Measurements from ENCODE around the gene DHH. TPM values are rescaled to one million over a fixed set of nuclear protein-coding genes. Genes with fewer than 3 reads are reported as not detected.

Gene DHH
- total and polyA plus RNA-seq, 9 of the 15 experiments (the other 6 are each of a cell fraction or from before 2014, with no cell fraction given) = 0.07 to 2.6 (median 0.54) TPM

DNA sequence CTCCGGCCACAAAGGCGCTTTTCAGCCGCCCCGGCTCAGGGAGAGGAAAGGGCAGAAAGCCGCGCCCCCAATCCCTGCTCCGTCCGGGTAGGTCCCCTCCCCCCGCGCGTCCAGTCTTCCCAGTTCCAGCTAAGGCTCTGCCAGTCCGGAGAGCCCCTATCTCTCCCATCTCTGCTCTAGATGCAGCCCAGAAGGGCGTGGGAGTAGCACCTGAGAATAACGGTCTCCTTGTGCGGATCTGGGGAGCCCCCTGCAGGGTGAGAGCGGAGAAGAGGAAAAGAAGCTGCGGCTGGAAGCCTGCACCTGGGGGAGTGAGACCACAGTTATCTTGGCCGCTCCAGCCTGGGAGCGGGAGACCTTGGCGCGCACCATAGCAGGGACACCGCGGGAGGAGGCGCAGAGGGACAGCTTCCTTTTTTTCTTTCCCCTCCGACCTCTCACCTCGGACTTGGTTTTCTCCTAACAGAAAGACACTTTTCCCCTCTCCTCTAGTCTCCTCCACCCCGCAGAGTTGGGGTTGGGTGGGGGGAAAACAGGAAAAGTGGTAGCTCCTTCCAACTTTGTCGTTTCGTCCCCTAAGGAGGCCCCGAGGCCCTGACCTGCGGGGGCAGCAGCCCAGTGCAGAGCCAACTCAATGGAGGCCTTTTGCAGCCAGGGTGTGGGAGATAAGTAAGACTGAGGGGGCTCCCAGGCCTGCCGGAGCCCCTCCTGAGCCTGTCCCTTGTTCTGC, 2.4 kb downstream of the DHH start (continued):
- TF ChIP-seq EP300 (IDR thresholded peaks at IDR 0.05; ENCODE audit: low read length) (peak; percentile 97), SRSF9 (IDR thresholded peaks at IDR 0.05; ENCODE audit: borderline replicate concordance, low read depth, low read length) (no peak), HNRNPL (IDR thresholded peaks at IDR 0.05; ENCODE audit: low read depth, low read length) (no peak)

DNA sequence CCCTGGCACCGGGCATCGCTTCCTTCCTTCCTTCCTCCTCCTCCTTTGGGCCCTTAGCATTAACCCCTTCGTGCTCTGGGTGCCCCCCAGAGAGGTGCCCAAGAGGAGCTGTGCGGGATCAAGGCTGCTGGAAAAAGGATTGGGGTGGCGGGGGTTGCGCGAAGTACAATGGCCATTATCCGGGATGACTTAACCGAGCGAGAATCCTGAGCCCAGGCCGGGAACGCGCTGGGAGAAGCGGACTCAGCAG, 2.8 kb downstream of the DHH start:
- POLR2A ChIA-PET = interaction anchor here (0.7 to 6.6 kb wide), 13 partner anchors 8 to 226 kb away, joined by 3 to 103 read pairs (median 8); partner anchors contain the start of genes LMBR1L, RHEBL1, RND1 and TUBA1B
- 5% methylated on average over 14 of the region's 14 CpGs for WGBS (ENCODE audit: insufficient coverage, low coverage, missing lambda C conversion rate)
- Histone ChIP-seq H3K79me2 (ENCODE audit: control insufficient read depth, insufficient read depth, low read length) (peaks cover 12% of the 10 kb centered on the region; the same call in 1 of the 3 replicates), H3K4me2 (ENCODE audit: insufficient read depth, low read length) (peak overlapping the region; percentile 81), H3K36me3 (ENCODE audit: control insufficient read depth, insufficient read depth, low read length) (peaks cover 4% of the 10 kb centered on the region; the same call in 1 of the 3 replicates), H3K27me3 (ENCODE audit: control insufficient read depth in 2 of 2, insufficient read depth in 2 of 2, low read length in 2 of 2) (no peaks in the 10 kb centered on the region), H4K20me1 (replicated peaks; ENCODE audit: control insufficient read depth, insufficient read depth, low read length) (no peaks in the 10 kb centered on the region), H2AFZ (ENCODE audit: low read depth, low read length) (peak overlapping the region; percentile 92), H3K9me1 (ENCODE audit: control insufficient read depth, insufficient read depth, low read length) (no peaks in the 10 kb centered on the region), H3K4me1 (replicated peaks in 1 of 2; ENCODE audit: control insufficient read depth in 2 of 2, insufficient read depth in 2 of 2, low read length in 2 of 2) (peaks cover 73 to 74% of the 10 kb centered on the region in 2 experiments), H3K4me3 (peak overlapping the region; percentile 26), H3K27ac (ENCODE audit: extremely low read depth, low read depth, low read length) (peak overlapping the region; percentile 91), H3K9me3 (replicated peaks; ENCODE audit: control insufficient read depth, insufficient read depth, low read depth, low read length) (no peaks in the 10 kb centered on the region), H3K9ac (ENCODE audit: insufficient read depth in 1 of 2, low read depth in 2 of 2, low read length in 2 of 2) (peak overlapping the region; percentile 65 to 85)
- FAIRE-seq (no peak), DNase-seq (ENCODE audit: extremely low read depth in 1 of 4, low spot score in 3 of 4) (no peak), ATAC-seq (no peak)
- intact Hi-C loops (cut with micrococcal nuclease) = loop anchor here (1.0 to 2.0 kb wide), 2 partner anchors 39 to 92 kb away; partner anchors contain the start of genes DDN and TUBA1B
- CTCF ChIA-PET (ENCODE audit: low intra/inter-chr PET ratio) = interaction anchor here (0.6 to 1.8 kb wide), 5 partner anchors 19 to 142 kb away, joined by 3 to 15 read pairs (median 4); no protein-coding TSS in a partner anchor
- no peak for TF ChIP-seq ESRRA (IDR thresholded peaks at IDR 0.05; ENCODE audit: borderline replicate concordance, low read depth)
- TF ChIP-seq, protein P1, sequence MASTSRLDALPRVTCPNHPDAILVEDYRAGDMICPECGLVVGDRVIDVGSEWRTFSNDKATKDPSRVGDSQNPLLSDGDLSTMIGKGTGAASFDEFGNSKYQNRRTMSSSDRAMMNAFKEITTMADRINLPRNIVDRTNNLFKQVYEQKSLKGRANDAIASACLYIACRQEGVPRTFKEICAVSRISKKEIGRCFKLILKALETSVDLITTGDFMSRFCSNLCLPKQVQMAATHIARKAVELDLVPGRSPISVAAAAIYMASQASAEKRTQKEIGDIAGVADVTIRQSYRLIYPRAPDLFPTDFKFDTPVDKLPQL (IDR thresholded peaks at IDR 0.05; ENCODE audit: extremely low read depth, insufficient read length) = no peak
- TF ChIP-seq ZFP1 (CRISPR knock-in tag; IDR thresholded peaks at IDR 0.05) = no peak
- 0 out of 2 replicates have a peak, but pooled peaks have one; percentile 7 for TF ChIP-seq ZSCAN29 (IDR thresholded peaks at IDR 0.05)
- no TSS peak for BruUV-seq (replicated peaks)
- in situ Hi-C loops (cut with MboI) = no loop called here
